GM19239 (cell line): ENCODE measurements around the gene PLEKHA5.
"Not testable (repeated sequence)": the region's sequence is repeated elsewhere in the genome, so short reads cannot be mapped to it uniquely, and the experiment has no call there.

Experiments
- DNase-seq: peaks from one replicate; pipeline ENCODE4 v3.0.0; 2011; ENCODE audit warnings: low spot score; ENCODE audit not compliant: insufficient read length
- FAIRE-seq: peaks from 2 replicates; lab custom pipeline; 2011; peaks lifted over from hg19 to GRCh38; lab: Jason Lieb, UNC

The PLEKHA5 gene

DNA sequence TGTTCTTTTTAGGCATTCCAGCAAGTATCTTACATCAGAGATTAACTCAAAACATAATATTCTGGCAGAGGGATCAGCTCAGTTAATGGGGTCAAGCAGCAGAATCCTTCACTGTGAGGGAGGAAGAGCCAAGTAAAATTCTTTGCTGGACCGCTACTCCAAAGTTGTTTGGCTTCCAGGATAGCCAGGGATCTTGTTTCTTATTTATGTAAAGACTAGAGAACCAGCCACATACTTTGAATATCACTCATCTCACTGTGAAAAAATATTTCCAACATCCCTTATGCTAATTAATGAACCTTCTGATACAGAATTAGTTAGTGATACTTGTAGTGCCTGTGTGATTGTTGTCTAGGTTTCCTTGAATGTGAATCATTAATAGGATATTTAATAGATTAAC lies 94.2 kb downstream of the PLEKHA5 start:
- FAIRE-seq (no peak), DNase-seq (no peak)

GRCh38 chr12:19224746-19225145 lies 95.2 kb downstream of the PLEKHA5 start:
- DNase-seq: no peak
- FAIRE-seq: no peak

- DNase-seq (no peak), FAIRE-seq (no peak)
These were observed 97.8 kb downstream of the PLEKHA5 start for GRCh38 chr12:19227190-19227879.

DNA sequence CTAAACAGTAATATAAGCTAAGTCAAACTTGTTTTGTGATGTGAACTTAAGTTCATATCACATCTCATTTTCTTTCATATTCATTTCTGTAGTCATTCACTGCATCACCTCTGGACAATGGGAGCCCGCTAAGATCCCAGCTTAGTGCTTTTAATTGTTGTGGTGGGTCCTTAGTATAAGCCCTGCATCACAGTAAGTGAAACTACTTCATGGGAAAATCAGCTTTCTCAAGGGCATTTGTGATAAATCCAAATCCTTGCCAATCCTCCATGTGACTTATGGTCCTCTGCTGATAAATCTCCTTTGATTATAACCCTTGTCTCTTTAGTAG lies 98.3 kb downstream of the PLEKHA5 start:
- no peak for FAIRE-seq
- DNase-seq: no peak

- not testable (repeated sequence) for DNase-seq, FAIRE-seq
These were observed 99.5 kb downstream of the PLEKHA5 start for GRCh38 chr12:19229021-19229420.

DNA sequence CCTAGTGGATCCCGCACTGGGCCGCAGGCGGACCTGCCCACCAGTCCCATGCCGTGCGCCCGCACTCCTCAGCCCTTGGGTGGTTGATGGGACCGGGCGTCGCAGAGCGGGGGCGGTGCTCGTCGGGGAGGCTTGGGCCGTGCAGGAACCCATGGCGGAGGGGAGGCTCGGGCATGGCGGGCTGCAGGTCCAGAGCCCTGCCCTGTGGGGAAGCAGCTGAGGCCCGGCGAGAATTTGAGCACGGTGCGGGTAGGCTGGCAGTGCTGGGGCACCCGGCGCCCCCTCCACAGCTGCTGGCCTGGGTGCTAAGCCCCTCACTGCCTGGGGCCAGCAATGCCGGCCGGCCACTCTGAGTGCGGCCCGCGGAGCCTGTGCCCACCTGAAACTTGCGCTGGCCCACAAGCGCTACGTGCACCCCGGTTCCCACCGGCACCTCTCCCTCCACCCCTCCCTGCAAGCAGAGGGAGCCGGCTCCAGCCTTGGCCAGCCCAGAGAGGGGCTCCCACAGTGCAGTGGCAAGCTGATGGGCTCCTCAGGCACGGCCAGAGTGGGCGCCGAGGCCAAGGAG lies 100.8 kb downstream of the PLEKHA5 start:
- no peak for FAIRE-seq
- DNase-seq: no peak

DNA sequence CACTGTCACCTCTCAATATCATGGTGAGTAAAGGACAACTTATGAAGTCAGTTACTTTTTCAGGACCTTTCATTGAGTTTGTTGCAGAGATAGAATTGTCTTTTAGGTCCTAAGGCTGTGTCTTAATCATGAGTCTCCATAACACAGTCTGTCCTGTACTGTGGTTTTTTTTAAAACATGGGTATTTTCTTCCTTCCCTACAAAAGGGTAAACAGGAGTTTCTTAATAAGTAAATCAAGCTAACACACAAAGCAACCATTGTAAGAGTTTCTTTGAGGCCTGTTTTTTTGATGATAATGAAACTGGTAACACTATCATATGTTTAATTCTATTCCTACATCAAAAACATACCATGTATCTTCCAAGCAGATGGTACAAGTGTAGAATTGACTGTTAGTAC lies 101.4 kb downstream of the PLEKHA5 start:
- no peak for DNase-seq
- no peak for FAIRE-seq

DNA sequence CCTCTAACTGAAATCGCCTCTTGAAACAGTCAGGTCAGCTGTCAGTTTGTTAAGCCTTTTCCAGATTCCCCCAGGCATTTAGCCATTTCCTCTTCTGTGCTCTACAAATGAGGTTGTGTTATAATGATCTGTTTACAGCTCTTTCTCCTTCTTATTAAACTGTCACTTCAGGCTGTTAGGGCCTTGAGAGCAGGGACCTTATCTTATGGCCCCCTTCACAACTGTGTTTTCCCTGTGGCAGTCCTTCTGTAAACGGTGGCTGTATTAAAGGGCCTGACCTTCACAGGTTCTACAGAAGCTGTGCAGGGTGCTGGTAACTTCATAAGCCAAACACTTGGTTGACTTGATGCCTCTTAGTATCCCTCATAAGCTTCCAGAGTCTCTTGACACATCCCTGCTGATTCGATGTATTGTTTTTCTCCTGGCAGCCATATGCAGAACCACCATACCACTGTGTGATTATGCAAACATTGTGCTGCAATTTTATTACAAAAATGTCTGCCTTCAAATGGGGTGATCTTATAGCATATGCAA lies 104.7 kb downstream of the PLEKHA5 start:
- DNase-seq (no peak), FAIRE-seq (no peak)

DNA sequence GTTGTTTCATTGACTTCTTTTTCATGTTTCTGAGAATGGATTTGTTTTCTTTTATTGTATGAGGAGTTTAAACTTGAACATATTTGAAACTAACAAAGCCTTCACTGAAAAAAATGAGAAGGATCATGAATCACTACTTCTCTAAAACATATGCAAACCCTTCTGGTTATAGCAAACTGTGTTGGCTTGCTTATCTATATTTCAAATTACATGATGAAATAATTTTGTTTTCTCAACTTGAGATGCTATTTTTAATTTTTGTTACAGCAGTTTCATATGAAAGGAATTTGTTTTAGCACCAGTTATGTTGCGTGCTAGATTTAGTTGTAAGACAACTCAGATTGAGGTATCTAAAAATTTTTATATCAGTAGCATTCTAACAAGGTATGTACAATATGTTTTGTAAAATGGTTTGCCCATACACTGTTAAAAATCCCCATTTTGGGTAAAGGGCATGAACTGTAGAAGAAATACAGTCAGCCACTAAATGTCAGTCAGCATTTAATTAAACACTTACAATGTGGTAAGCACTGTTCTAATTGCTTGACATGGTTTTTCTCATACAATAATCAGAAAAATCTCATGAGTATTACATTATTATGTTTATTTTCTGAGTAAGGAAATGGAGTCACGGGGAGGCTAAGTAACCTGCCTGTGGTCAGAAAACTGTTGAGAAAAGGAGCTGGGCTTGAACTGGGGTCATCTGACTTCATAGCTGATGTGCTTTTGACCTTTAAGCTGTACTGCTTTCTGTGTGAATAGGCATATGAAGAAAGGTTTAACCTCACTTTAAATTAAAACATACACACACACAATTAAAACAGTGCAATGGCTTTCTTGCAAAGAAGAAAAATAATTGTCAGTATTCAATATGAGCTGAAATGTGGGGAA lies 105.7 kb downstream of the PLEKHA5 start:
- DNase-seq (no peak), FAIRE-seq (no peak)

- DNase-seq (no peak), FAIRE-seq (no peak)
These were observed 107.1 kb downstream of the PLEKHA5 start for GRCh38 chr12:19236656-19237055.

DNA sequence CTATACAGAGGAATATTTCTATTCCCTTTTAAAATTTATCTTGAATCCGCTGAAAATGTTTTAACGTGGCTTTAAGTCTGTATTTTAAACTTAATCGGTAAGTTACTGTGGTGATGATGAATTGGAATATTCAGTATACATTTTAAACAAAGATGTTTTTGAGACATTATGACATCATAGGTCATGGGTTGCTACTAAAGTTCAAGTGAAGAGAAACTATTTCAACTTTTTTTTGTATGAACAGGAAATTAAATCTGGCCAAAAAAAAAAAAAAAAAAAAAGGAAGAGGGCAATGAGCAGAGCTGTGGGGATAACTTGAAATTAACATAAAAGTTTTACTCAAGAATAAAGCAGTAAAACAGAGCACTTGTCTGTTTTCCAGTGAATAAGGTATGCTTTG lies 109.0 kb downstream of the PLEKHA5 start:
- no peak for FAIRE-seq
- DNase-seq: no peak

DNA sequence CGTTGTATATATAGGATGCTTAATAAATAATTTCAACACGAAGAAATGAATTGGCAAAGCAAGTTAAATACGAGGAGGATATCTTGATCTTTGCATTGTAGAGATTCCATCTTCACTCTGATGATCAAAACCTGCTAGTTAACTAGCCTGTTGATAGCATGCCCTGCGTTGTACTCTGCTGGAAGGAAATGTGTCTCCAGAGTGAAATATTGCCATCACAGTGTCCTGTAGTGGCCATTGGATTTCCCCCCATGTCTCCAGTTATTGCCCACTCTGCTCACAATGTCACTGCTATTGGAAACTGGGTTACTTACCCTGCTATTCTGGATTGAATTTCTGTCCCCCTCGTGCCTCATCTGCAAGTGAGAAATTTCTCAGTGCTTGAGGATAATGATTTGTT lies 109.6 kb downstream of the PLEKHA5 start:
- FAIRE-seq: no peak
- no peak for DNase-seq

DNA sequence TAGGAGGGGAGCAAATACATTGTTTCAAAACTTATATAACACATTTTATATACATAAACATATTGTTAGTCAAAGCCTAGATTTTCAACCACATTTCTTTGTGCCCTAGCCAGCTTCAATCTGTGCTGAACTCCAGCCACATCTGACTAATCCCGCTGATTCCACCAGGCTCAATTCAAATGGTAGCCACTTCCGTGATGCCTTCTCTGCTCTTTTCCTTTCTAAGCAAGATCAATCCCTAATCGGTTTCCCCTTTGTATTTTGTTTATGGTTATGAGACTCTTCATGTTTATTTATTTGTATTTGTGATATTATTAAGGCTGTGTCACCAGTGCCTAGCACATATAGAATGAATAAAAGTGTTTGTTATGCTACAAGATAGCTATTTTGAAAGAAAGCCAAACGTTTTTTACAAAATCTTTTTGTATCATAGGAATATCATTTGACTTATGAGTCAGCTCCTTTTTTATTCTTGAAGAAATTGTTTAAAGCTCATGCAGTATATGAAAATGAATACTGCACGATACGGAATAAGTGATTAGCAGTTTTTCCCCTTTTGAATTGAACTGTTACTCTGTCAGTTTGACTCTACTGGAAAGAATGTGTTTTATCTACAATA lies 110.2 kb downstream of the PLEKHA5 start:
- DNase-seq (no peak), FAIRE-seq (no peak)

DNA sequence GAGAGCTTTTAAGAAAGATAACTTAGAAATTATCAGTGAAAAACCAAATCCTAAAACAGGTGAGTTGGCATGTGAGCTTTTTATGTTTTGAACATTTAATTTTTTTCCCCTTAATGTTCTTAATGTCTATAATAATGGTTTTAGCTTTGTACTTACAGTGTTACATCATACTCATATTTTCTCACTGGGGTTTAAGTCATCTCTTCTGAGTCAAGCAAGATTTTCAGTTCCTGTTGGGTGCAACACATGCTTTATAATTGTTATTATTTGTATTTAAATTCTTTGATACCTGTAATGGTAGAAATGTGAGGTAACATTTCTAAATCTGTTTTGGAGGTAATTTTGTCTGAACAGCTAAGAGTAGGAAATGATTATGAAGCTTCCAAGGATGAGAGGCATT lies 113.0 kb downstream of the PLEKHA5 start:
- DNase-seq: no peak

DNA sequence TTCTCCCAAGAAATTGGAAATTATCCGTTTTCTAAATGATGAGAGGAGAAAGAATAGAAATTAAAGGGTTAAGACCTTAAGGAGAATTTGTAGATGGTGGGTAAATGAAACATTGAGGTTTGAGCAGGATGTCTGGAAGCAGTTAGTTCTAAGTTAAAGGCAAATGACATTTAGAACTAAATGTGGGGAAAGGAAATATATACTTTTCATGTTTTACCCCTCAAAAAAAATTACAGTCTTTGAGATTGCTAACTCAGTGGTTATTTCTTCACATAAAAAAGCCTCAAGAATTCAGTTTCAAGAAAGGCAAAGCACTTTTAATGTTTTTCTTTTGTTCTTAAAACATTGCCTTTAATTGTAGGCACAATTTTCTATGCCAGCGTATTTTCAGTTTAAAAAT lies 114.0 kb downstream of the PLEKHA5 start:
- no peak for FAIRE-seq
- DNase-seq: no peak

More for the DNA sequence above, 113.0 kb downstream of the PLEKHA5 start:
- FAIRE-seq: no peak

- FAIRE-seq: no peak
- no peak for DNase-seq
These were observed 114.8 kb downstream of the PLEKHA5 start for GRCh38 chr12:19244312-19244711.

- no peak for FAIRE-seq
- DNase-seq: no peak
These were observed 115.6 kb downstream of the PLEKHA5 start for GRCh38 chr12:19245106-19245505.

GRCh38 chr12:19245666-19246065 lies 116.1 kb downstream of the PLEKHA5 start:
- no peak for FAIRE-seq
- DNase-seq: no peak

GRCh38 chr12:19246933-19247332 lies 117.4 kb downstream of the PLEKHA5 start:
- FAIRE-seq: no peak
- DNase-seq: no peak

- FAIRE-seq (no peak), DNase-seq (no peak)
These were observed 119.5 kb downstream of the PLEKHA5 start for GRCh38 chr12:19248929-19249602.
